Measurements from ENCODE around the gene THAP4. TPM values are rescaled to one million over a fixed set of nuclear protein-coding genes. Genes with fewer than 3 reads are reported as not detected.
A peak's percentile ranks its signal among the peaks of the same experiment; 100 is the strongest.

THAP4 gene
- total RNA-seq, 1 experiment from 2014 or later: 71.2 TPM

GRCh38 chr2:241601841-241602240 lies 35.1 kb downstream of the THAP4 start (continued):
- TF ChIP-seq SRF (IDR thresholded peaks at IDR 0.05; ENCODE audit: low read depth) (no peak), SP1 (IDR thresholded peaks at IDR 0.05; ENCODE audit: low read depth) (no peak)

- H3K36me3 ChIP-seq (ENCODE audit: control insufficient read depth in 1 of 2, insufficient read depth in 2 of 2, low read length in 2 of 2): peaks cover 3 to 15% of the 10 kb centered on the region in 2 experiments; a peak in 3 of 4 replicates
- H3K27me3 ChIP-seq (ENCODE audit: insufficient read depth, low read length): no peaks in the 10 kb centered on the region
- CTCF ChIA-PET: no interaction called here
- no TSS peak for BruUV-seq (replicated peaks)
- intact Hi-C loops (cut with micrococcal nuclease): no loop called here
- no peak overlapping the region for H3K9ac ChIP-seq (ENCODE audit: low read length)
- no peak overlapping the region for H3K27ac ChIP-seq (ENCODE audit: low read depth, low read length)
- H3K4me1 ChIP-seq (ENCODE audit: control insufficient read depth in 1 of 2, insufficient read depth in 2 of 2, low read length in 2 of 2): no peaks in the 10 kb centered on the region
- POLR2A ChIA-PET: no interaction called here
- ATAC-seq: no peak
- no peaks in the 10 kb centered on the region for H3K9me3 ChIP-seq (ENCODE audit: control insufficient read depth in 1 of 2, insufficient read depth in 1 of 2, low read depth in 1 of 2, low read length in 2 of 2)
- RAD21 ChIA-PET (ENCODE audit: low non-redundant PET in 1 of 2, low total read pairs in 2 of 2, uncharacterized antibody in 2 of 2, unreplicated experiment in 2 of 2): no interaction called here
- no peaks in the 10 kb centered on the region for H3K9me2 ChIP-seq (ENCODE audit: insufficient read depth)
- no peaks in the 10 kb centered on the region for H4K20me1 ChIP-seq (ENCODE audit: insufficient read depth)
- TF ChIP-seq ZNF274 (IDR thresholded peaks at IDR 0.05; ENCODE audit: low read depth, low read length) (no peak), EZH2phosphoT487 (IDR thresholded peaks at IDR 0.05; ENCODE audit: borderline replicate concordance) (no peak), MAX (IDR thresholded peaks at IDR 0.05) (no peak), POLR2AphosphoS5 (IDR thresholded peaks at IDR 0.05; ENCODE audit: low read depth, low read length) (no peak)
- no peak overlapping the region for H3K4me3 ChIP-seq (replicated peaks in 1 of 2; ENCODE audit: low read depth in 1 of 2, low read length in 2 of 2)
- H3K4me2 ChIP-seq (ENCODE audit: low read length): no peak overlapping the region
- H3K79me2 ChIP-seq (ENCODE audit: insufficient read depth, low read length): no peaks in the 10 kb centered on the region
- no peak for DNase-seq (ENCODE audit: low read depth, low spot score)
- no peak overlapping the region for H2AFZ ChIP-seq (ENCODE audit: low read depth, low read length, poor library complexity, severe bottlenecking)
Observed at GRCh38 chr2:241599615-241600014, 37.3 kb downstream of the THAP4 start.

GRCh38 chr2:241598487-241598886 lies 38.5 kb downstream of the THAP4 start:
- no peak overlapping the region for H3K9ac ChIP-seq (ENCODE audit: low read length)
- H3K4me1 ChIP-seq (ENCODE audit: control insufficient read depth in 1 of 2, insufficient read depth in 2 of 2, low read length in 2 of 2): no peaks in the 10 kb centered on the region
- H4K20me1 ChIP-seq (ENCODE audit: insufficient read depth): no peaks in the 10 kb centered on the region
- CTCF ChIA-PET: interaction anchor here (1.0 to 1.2 kb wide), 2 partner anchors 43 to 91 kb away, joined by 3 to 4 read pairs; partner anchors contain the start of gene STK25
- H3K4me2 ChIP-seq (ENCODE audit: low read length): no peak overlapping the region
- TF ChIP-seq RAD21 (IDR thresholded peaks at IDR 0.05; ENCODE audit: low read depth) (peak; percentile 73), EZH2phosphoT487 (IDR thresholded peaks at IDR 0.05; ENCODE audit: borderline replicate concordance) (no peak), POLR2AphosphoS5 (IDR thresholded peaks at IDR 0.05; ENCODE audit: low read depth, low read length) (no peak), CTCF (IDR thresholded peaks at IDR 0.05 in 2 of 3, conservative IDR thresholded peaks at IDR 0.05 in 1 of 3; ENCODE audit: borderline replicate concordance in 1 of 3, insufficient read depth in 1 of 3, low read depth in 2 of 3, low read length in 2 of 3) (peak; percentile 43 to 47 (median 46); a peak in 5 of 6 replicates)
- H3K9me3 ChIP-seq (ENCODE audit: control insufficient read depth in 1 of 2, insufficient read depth in 1 of 2, low read depth in 1 of 2, low read length in 2 of 2): no peaks in the 10 kb centered on the region
- H3K79me2 ChIP-seq (ENCODE audit: insufficient read depth, low read length): no peaks in the 10 kb centered on the region
- H3K4me3 ChIP-seq (replicated peaks in 1 of 2; ENCODE audit: low read depth in 1 of 2, low read length in 2 of 2): no peak overlapping the region
- no peaks in the 10 kb centered on the region for H3K27me3 ChIP-seq (ENCODE audit: insufficient read depth, low read length)
- peaks cover 5 to 15% of the 10 kb centered on the region in 2 experiments; a peak in 3 of 4 replicates for H3K36me3 ChIP-seq (ENCODE audit: control insufficient read depth in 1 of 2, insufficient read depth in 2 of 2, low read length in 2 of 2)
- POLR2A ChIA-PET: interaction anchor here (0.7 kb wide), 1 partner anchor 242 kb away, joined by 3 read pairs; the partner anchor contains the start of gene FARP2
- DNase-seq (ENCODE audit: low read depth, low spot score) (peak; percentile 27), ATAC-seq (peak; percentile 81)
- no TSS peak for BruUV-seq (replicated peaks)
- H2AFZ ChIP-seq (ENCODE audit: low read depth, low read length, poor library complexity, severe bottlenecking): no peak overlapping the region
- intact Hi-C loops (cut with micrococcal nuclease): no loop called here
- RAD21 ChIA-PET (ENCODE audit: low non-redundant PET in 1 of 2, low total read pairs in 2 of 2, uncharacterized antibody in 2 of 2, unreplicated experiment in 2 of 2): interaction anchor here in 1 of 2 experiments (0.6 to 1.1 kb wide), 2 partner anchors 22 to 48 kb away, joined by 3 read pairs; no protein-coding TSS in a partner anchor
- H3K9me2 ChIP-seq (ENCODE audit: insufficient read depth): no peaks in the 10 kb centered on the region
- H3K27ac ChIP-seq (ENCODE audit: low read depth, low read length): no peak overlapping the region

Data from HCT116 (cell line).